WTC11 (cell line): ENCODE measurements around the gene NINJ2. TPM values are rescaled to one million over a fixed set of nuclear protein-coding genes. Genes with fewer than 3 reads are reported as not detected.

Experiments used
- ATAC-seq: fragments of 200-7000 bp; cut with Tn5 transposase; 2 replicates; pipeline ENCODE4 v1.10.0; 2021; ENCODE audit warnings: mild to moderate bottlenecking, moderate library complexity
- CTCF ChIA-PET: fragments of 300-600 bp; sonication (Branson Sonifier 250); formaldehyde crosslinking; loops from one replicate; lab custom pipeline; 2021; ENCODE audit warnings: antibody characterized with exemption; lab: Charles Lee
- POLR2A ChIA-PET: fragments of 350-600 bp; sonication (Branson Sonifier 250); formaldehyde crosslinking; loops from one replicate; lab custom pipeline; 2021; ENCODE audit warnings: antibody characterized with exemption; lab: Charles Lee
- DNase-seq: peaks from one replicate; pipeline ENCODE4 v3.0.0; 2021; ENCODE audit warnings: low spot score
- H3K27ac Mint-ChIP-seq: 2 replicates; pipeline ENCODE4 v1.8.0; 2021; ENCODE audit warnings: mixed read lengths
- H3K27me3 Mint-ChIP-seq: 2 replicates; pipeline ENCODE4 v1.8.0; 2021; ENCODE audit warnings: low read depth, mild to moderate bottlenecking, moderate library complexity, mixed read lengths
- H3K36me3 Mint-ChIP-seq: 2 replicates; pipeline ENCODE4 v1.8.0; 2021; ENCODE audit warnings: mixed read lengths
- H3K4me1 Mint-ChIP-seq: 2 replicates; pipeline ENCODE4 v1.8.0; 2022; ENCODE audit warnings: mixed read lengths
- H3K4me3 Mint-ChIP-seq: 2 replicates; pipeline ENCODE4 v1.8.0; 2021; ENCODE audit warnings: mild to moderate bottlenecking, moderate library complexity, mixed read lengths
- H3K9me3 Mint-ChIP-seq: 2 replicates; pipeline ENCODE4 v1.8.0; 2021; ENCODE audit warnings: mixed read lengths
- ATF1 ChIP-seq: sonication (generic); formaldehyde crosslinking; IDR thresholded peaks from 2 replicates; pipeline ENCODE4 v1.8.1; 2023; ENCODE audit warnings: mild to moderate bottlenecking, moderate library complexity, missing genetic modification reagents
- FOXJ3 ChIP-seq: sonication (generic); formaldehyde crosslinking; IDR thresholded peaks from 2 replicates; pipeline ENCODE4 v1.9.0; 2021; ENCODE audit warnings: missing genetic modification reagents, mild to moderate bottlenecking, borderline replicate concordance
- FOXK1 ChIP-seq: sonication (generic); formaldehyde crosslinking; IDR thresholded peaks from 2 replicates; pipeline ENCODE4 v1.8.0; 2022; ENCODE audit warnings: mild to moderate bottlenecking, moderate library complexity, missing genetic modification reagents
- GABPB1 ChIP-seq: sonication (generic); formaldehyde crosslinking; IDR thresholded peaks from 2 replicates; pipeline ENCODE4 v1.8.1; 2023; ENCODE audit warnings: mild to moderate bottlenecking, missing genetic modification reagents
- JAZF1 ChIP-seq: fragments of 250-450 bp; sonication (Bioruptor Pico); IDR thresholded peaks from 2 replicates; pipeline ENCODE4 v1.9.0; 2021; ENCODE audit warnings: moderate library complexity, mild to moderate bottlenecking, inconsistent platforms
- JUN ChIP-seq: sonication (generic); formaldehyde crosslinking; IDR thresholded peaks from 2 replicates; pipeline ENCODE4 v1.8.0; 2023; ENCODE audit warnings: mild to moderate bottlenecking, missing genetic modification reagents
- KAT7 ChIP-seq: sonication (generic); formaldehyde crosslinking; IDR thresholded peaks from 2 replicates; pipeline ENCODE4 v1.8.1; 2023; ENCODE audit warnings: missing genetic modification reagents, mild to moderate bottlenecking, borderline replicate concordance
- NFYB ChIP-seq: sonication (generic); formaldehyde crosslinking; conservative IDR thresholded peaks from 2 replicates; pipeline ENCODE4 v1.8.0; 2022; ENCODE audit warnings: low read depth, missing genetic modification reagents
- PRRX2 ChIP-seq: fragments of 250-450 bp; sonication (Bioruptor Pico); IDR thresholded peaks from 2 replicates; pipeline ENCODE4 v1.8.0; 2021; ENCODE audit warnings: mild to moderate bottlenecking
- RORB ChIP-seq: fragments of 250-450 bp; sonication (Bioruptor Pico); IDR thresholded peaks from 2 replicates; pipeline ENCODE4 v1.9.0; 2021; ENCODE audit warnings: mild to moderate bottlenecking
- ZNF232 ChIP-seq: sonication (generic); formaldehyde crosslinking; IDR thresholded peaks from 2 replicates; pipeline ENCODE4 v1.8.0; 2022; ENCODE audit warnings: mild to moderate bottlenecking, missing genetic modification reagents
- ZNF263 ChIP-seq: sonication (generic); formaldehyde crosslinking; IDR thresholded peaks from 2 replicates; pipeline ENCODE4 v1.8.1; 2022; ENCODE audit warnings: low read depth, mild to moderate bottlenecking, moderate library complexity, missing genetic modification reagents
- ZNF317 ChIP-seq: sonication (generic); formaldehyde crosslinking; IDR thresholded peaks from 2 replicates; pipeline ENCODE4 v1.8.1; 2023; ENCODE audit warnings: low read depth, mild to moderate bottlenecking, moderate library complexity, missing genetic modification reagents, borderline replicate concordance
- ZNF396 ChIP-seq: fragments of 250-450 bp; sonication (Bioruptor Pico); IDR thresholded peaks from 2 replicates; pipeline ENCODE4 v1.8.0; 2021; ENCODE audit warnings: mild to moderate bottlenecking, moderate library complexity, borderline replicate concordance
- ZNF423 ChIP-seq: fragments of 250-450 bp; sonication (Bioruptor Pico); IDR thresholded peaks from 2 replicates; pipeline ENCODE4 v2.1.2; 2022; ENCODE audit warnings: mild to moderate bottlenecking, moderate library complexity
- ZNF671 ChIP-seq: fragments of 250-450 bp; sonication (Bioruptor Pico); IDR thresholded peaks from 2 replicates; pipeline ENCODE4 v1.8.0; 2021; ENCODE audit warnings: mild to moderate bottlenecking
- total RNA-seq: library from RNA; stranded (reverse); gene quantifications from 3 replicates; pipeline ENCODE4 v1.2.3, GENCODE V29; 2021
- TF ChIP-seq, protein P1 (sequence below): sonication (generic); formaldehyde crosslinking; IDR thresholded peaks from 2 replicates; pipeline ENCODE4 v1.8.1; 2023; ENCODE audit warnings: mild to moderate bottlenecking, missing genetic modification reagents, moderate library complexity
- TF ChIP-seq, protein P2 (sequence below): fragments of 250-450 bp; sonication (Bioruptor Pico); IDR thresholded peaks from 2 replicates; pipeline ENCODE4 v1.8.0; 2021; ENCODE audit warnings: mild to moderate bottlenecking
- TF ChIP-seq, protein P3 (sequence below): sonication (generic); formaldehyde crosslinking; IDR thresholded peaks from 2 replicates; pipeline ENCODE4 v1.8.1; 2022; ENCODE audit warnings: low read depth, missing genetic modification reagents, borderline replicate concordance
- TF ChIP-seq, protein P4 (sequence below): sonication (generic); formaldehyde crosslinking; IDR thresholded peaks from 2 replicates; pipeline ENCODE4 v1.8.0; 2022; ENCODE audit warnings: mild to moderate bottlenecking, missing genetic modification reagents
- TF ChIP-seq, protein P5 (sequence below): sonication (generic); formaldehyde crosslinking; conservative IDR thresholded peaks from 2 replicates; pipeline ENCODE4 v1.8.1; 2022; ENCODE audit warnings: mild to moderate bottlenecking, missing genetic modification reagents
- TF ChIP-seq, protein P6 (sequence below): sonication (generic); formaldehyde crosslinking; IDR thresholded peaks from 2 replicates; pipeline ENCODE4 v1.8.1; 2022; ENCODE audit warnings: mild to moderate bottlenecking, moderate library complexity, missing genetic modification reagents
- TF ChIP-seq, protein P7 (sequence below): sonication (generic); formaldehyde crosslinking; IDR thresholded peaks from 2 replicates; pipeline ENCODE4 v1.8.1; 2022; ENCODE audit warnings: missing genetic modification reagents, borderline replicate concordance

NINJ2 gene
- total RNA-seq, 1 experiment from 2014 or later, result 0.42 TPM

DNA sequence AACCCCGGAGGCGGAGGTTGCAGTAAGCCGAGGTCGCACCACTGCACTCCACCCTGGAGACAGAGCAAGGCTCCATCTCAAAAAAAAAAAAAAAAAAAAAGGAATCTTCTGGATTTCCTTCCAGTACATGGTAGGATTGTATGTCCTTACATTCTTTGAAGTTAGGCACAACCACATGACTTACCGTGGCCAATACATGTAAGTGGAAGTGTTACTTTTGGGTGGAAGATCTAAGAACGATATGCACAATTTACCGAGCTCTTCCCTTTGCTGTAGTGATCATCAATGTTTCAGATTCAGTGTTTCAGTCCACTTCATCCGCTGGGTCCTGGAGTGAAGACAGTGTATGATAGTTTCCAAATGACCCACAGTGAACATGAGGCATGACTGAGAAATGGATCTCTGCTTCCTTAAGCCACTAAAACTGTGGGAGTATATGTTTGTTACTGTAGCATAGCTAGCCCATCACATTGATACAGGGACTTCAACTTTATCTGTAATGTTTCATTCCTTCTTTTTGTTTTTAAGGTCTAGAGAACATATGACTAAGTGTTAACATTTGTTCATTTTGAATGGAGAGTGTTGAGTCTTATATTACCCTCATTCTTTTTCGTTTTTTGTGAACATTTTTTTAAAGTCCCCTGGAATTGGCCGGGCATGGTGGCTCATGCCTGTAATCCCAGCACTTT, 18.5 kb upstream of the NINJ2 start:
- Mint-ChIP-seq H3K36me3 (no peaks in the 10 kb centered on the region), H3K9me3 (peaks cover 5% of the 10 kb centered on the region), H3K27me3 (no peaks in the 10 kb centered on the region), H3K27ac (no peak overlapping the region), H3K4me1 (no peaks in the 10 kb centered on the region), H3K4me3 (no peak overlapping the region)
- no peak for TF ChIP-seq JAZF1 (CRISPR knock-in tag)
- TF ChIP-seq, protein P1, sequence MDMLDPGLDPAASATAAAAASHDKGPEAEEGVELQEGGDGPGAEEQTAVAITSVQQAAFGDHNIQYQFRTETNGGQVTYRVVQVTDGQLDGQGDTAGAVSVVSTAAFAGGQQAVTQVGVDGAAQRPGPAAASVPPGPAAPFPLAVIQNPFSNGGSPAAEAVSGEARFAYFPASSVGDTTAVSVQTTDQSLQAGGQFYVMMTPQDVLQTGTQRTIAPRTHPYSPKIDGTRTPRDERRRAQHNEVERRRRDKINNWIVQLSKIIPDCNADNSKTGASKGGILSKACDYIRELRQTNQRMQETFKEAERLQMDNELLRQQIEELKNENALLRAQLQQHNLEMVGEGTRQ, result no peak
- TF ChIP-seq, protein P2, sequence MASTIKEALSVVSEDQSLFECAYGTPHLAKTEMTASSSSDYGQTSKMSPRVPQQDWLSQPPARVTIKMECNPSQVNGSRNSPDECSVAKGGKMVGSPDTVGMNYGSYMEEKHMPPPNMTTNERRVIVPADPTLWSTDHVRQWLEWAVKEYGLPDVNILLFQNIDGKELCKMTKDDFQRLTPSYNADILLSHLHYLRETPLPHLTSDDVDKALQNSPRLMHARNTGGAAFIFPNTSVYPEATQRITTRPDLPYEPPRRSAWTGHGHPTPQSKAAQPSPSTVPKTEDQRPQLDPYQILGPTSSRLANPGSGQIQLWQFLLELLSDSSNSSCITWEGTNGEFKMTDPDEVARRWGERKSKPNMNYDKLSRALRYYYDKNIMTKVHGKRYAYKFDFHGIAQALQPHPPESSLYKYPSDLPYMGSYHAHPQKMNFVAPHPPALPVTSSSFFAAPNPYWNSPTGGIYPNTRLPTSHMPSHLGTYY, result no peak
- TF ChIP-seq, protein P3, sequence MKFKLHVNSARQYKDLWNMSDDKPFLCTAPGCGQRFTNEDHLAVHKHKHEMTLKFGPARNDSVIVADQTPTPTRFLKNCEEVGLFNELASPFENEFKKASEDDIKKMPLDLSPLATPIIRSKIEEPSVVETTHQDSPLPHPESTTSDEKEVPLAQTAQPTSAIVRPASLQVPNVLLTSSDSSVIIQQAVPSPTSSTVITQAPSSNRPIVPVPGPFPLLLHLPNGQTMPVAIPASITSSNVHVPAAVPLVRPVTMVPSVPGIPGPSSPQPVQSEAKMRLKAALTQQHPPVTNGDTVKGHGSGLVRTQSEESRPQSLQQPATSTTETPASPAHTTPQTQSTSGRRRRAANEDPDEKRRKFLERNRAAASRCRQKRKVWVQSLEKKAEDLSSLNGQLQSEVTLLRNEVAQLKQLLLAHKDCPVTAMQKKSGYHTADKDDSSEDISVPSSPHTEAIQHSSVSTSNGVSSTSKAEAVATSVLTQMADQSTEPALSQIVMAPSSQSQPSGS (CRISPR knock-in tag), result no peak
- no peak for TF ChIP-seq ZNF263 (CRISPR knock-in tag)
- no peak for TF ChIP-seq FOXK1 (CRISPR knock-in tag)
- TF ChIP-seq ZNF396, result no peak
- TF ChIP-seq, protein P4, sequence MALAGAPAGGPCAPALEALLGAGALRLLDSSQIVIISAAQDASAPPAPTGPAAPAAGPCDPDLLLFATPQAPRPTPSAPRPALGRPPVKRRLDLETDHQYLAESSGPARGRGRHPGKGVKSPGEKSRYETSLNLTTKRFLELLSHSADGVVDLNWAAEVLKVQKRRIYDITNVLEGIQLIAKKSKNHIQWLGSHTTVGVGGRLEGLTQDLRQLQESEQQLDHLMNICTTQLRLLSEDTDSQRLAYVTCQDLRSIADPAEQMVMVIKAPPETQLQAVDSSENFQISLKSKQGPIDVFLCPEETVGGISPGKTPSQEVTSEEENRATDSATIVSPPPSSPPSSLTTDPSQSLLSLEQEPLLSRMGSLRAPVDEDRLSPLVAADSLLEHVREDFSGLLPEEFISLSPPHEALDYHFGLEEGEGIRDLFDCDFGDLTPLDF (CRISPR knock-in tag), result no peak
- DNase-seq, result no peak
- POLR2A ChIA-PET, result no interaction called here
- CTCF ChIA-PET, result interaction anchor here (0.6 to 1.7 kb wide), 2 partner anchors 14 to 102 kb away, joined by 5 to 9 read pairs; no protein-coding TSS in a partner anchor
- ATAC-seq, result no peak

DNA sequence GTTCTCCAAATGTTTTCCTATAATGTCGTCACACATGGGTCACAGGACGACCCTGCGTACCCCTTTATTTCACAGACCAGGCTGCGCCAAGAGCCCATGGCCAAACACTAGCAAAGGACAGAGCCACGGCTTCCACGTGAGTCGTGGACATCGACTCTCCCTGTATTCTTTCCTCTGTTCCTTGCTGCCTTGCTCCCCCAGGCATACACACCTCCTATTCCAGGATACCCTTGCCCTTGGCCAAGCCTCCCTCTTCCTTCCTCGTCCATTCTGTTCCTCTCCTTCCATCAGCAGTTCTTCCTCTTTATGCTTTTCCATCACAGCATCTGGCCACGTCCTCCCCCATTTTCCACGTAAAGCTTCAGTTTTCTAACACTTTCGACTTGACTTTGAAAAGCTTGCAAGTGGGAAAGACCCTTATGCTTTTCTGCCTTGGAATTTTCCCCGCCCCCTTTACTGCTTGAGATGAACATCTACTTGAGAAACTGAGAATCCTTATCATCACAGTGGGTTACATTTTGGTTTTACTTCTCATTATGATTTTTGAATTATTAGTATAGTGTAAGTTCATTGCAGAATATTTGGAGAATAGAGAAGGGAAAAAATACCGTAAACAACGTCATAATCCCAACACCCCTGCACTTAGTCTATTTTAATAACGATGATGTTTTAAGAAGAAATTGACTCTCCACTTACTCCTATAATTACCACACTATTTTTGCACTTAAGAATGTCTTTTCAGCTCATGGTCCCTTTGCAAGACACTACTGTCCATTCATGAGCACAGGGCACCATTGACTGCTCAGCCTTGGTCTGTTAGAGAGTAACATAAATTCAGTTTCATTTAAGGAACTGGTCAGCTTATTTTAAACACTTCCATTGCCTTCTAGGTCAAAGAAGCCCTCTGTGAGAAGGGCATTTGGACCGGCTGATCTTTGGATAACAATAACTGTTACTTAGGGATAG, 15.8 kb upstream of the NINJ2 start:
- Mint-ChIP-seq H3K9me3 (peaks cover 5% of the 10 kb centered on the region), H3K36me3 (no peaks in the 10 kb centered on the region), H3K27me3 (no peaks in the 10 kb centered on the region), H3K4me1 (no peaks in the 10 kb centered on the region), H3K4me3 (no peak overlapping the region), H3K27ac (no peak overlapping the region)
- CTCF ChIA-PET, result interaction anchor here (0.9 kb wide), 1 partner anchor 32 kb away, joined by 4 read pairs; no protein-coding TSS in a partner anchor
- no peak for ATAC-seq
- TF ChIP-seq JUN (CRISPR knock-in tag) (no peak), ATF1 (no peak), ZNF317 (CRISPR knock-in tag) (no peak)
- no peak for DNase-seq
- POLR2A ChIA-PET, result no interaction called here

DNA sequence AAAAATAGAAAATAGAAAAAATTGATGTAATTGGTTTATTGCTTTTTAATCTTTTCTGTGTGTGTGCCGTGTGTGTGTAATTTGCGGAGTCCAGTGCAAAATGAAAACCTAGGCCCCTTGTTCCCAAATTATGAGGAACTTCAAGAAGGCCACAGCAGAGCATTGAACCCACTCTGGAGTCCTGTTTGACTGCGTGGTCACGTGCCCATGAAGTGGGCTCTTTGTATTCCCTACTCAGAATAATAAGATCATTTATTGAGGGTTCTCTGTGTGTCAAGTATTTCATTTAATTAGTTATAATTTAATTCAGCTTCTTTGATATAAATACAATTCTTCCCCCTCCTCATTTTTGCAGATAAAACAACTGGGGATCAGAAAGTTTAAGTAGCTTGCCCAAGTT, 12.3 kb upstream of the NINJ2 start:
- Mint-ChIP-seq H3K4me1 (no peaks in the 10 kb centered on the region), H3K27ac (no peak overlapping the region), H3K4me3 (no peak overlapping the region), H3K27me3 (no peaks in the 10 kb centered on the region), H3K9me3 (no peaks in the 10 kb centered on the region), H3K36me3 (no peaks in the 10 kb centered on the region)
- ATAC-seq, result no peak
- CTCF ChIA-PET, result interaction anchor here (2.8 kb wide), 1 partner anchor 99 kb away, joined by 7 read pairs; no protein-coding TSS in a partner anchor
- no peak for DNase-seq
- POLR2A ChIA-PET, result interaction anchor here (0.6 kb wide), 1 partner anchor 82 kb away, joined by 8 read pairs; no protein-coding TSS in a partner anchor
- no peak for TF ChIP-seq RORB (CRISPR knock-in tag)
- no peak for TF ChIP-seq ZNF232 (CRISPR knock-in tag)
- no peak for TF ChIP-seq FOXJ3 (CRISPR knock-in tag)
- TF ChIP-seq, protein P5, sequence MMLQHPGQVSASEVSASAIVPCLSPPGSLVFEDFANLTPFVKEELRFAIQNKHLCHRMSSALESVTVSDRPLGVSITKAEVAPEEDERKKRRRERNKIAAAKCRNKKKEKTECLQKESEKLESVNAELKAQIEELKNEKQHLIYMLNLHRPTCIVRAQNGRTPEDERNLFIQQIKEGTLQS (CRISPR knock-in tag), result no peak
- no peak for TF ChIP-seq GABPB1
- TF ChIP-seq ZNF317 (CRISPR knock-in tag), result no peak
- no peak for TF ChIP-seq KAT7
- TF ChIP-seq ZNF423 (CRISPR knock-in tag), result no peak
- TF ChIP-seq PRRX2 (CRISPR knock-in tag), result no peak
- TF ChIP-seq, protein P6, sequence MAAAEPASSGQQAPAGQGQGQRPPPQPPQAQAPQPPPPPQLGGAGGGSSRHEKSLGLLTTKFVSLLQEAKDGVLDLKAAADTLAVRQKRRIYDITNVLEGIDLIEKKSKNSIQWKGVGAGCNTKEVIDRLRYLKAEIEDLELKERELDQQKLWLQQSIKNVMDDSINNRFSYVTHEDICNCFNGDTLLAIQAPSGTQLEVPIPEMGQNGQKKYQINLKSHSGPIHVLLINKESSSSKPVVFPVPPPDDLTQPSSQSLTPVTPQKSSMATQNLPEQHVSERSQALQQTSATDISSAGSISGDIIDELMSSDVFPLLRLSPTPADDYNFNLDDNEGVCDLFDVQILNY, result no peak
- TF ChIP-seq NFYB, result no peak
- TF ChIP-seq, protein P7, sequence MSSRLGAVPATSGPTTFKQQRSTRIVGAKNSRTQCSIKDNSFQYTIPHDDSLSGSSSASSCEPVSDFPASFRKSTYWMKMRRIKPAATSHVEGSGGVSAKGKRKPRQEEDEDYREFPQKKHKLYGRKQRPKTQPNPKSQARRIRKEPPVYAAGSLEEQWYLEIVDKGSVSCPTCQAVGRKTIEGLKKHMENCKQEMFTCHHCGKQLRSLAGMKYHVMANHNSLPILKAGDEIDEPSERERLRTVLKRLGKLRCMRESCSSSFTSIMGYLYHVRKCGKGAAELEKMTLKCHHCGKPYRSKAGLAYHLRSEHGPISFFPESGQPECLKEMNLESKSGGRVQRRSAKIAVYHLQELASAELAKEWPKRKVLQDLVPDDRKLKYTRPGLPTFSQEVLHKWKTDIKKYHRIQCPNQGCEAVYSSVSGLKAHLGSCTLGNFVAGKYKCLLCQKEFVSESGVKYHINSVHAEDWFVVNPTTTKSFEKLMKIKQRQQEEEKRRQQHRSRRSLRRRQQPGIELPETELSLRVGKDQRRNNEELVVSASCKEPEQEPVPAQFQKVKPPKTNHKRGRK (CRISPR knock-in tag), result no peak
- TF ChIP-seq ZNF671 (CRISPR knock-in tag), result no peak
